MV-4-11 (cell line): ENCODE results near the gene PPHLN1.
"Not testable (repeated sequence)": the region's sequence is repeated elsewhere in the genome, so short reads cannot be mapped to it uniquely, and the experiment has no call there.

Source experiments
- DNase-seq: peaks from one replicate; lab custom pipeline; 2025; lab: John Stamatoyannopoulos, UW

Gene PPHLN1

DNA sequence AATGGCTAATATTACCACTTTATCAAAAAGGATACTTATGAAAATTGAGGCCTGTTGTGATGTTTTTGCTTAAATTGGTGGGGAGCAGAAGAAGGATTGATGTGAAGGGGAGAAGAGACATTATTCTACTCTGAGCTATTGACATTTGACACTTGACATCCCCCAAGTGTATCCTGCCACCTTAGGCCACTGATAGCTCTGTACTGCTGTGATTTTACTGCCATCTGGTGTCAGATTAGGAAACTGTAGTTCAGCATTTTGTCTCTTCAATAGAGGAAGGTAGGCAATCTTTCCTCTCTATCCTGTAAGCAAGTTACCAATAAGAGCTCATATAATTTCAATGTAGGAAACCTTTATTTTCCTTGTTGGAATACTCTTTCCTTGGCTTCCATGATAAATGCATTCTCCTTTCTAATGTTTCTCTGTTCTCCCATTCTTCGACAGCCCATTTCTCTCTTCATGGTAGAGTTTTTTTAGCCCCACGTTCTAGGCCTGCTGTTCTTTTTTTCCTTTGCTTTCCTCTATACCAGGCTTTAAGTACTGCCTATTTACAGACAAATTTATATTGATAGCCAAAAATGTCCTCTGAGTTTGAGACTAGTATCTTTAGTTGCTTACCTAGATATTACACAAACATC lies 46.3 kb downstream of the PPHLN1 start:
- DNase-seq = peak; percentile 66

DNA sequence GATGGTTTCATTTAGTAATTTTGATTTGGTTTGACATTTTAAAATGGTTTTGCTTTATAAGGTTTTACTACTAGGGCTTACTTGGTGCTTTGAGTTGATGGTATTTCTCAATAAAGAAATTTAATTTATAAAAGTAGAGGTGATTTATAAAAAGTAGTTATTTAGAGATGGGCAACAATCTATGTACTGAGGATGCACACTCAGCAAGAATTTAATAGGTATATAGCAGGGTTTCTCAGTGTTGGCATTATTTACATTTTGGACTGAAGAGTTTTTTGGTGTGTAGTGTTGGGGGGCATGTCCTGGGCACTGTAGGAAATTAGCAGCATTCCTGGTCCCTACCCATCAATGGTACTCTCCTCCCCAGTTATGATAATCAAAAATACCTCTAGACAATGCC lies 47.7 kb downstream of the PPHLN1 start:
- no peak for DNase-seq

DNA sequence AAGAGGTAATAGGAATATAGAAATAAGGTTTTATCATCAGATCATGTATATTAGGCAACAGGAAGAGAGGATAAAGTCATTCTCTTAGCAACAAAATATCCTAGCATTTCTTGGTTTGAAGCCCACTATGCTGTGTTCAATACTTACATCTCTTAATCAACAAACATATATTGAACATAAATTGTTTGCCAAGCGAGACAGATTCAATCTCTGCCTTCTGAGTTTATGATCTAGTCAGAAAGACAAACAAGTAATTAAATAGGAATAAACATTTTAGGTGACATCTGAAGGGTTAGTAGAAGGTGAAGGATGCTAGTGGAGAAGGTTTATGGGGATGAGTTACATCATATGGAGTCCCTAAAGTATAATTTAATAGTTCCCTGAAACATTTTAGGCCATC lies 54.8 kb downstream of the PPHLN1 start:
- no peak for DNase-seq

DNA sequence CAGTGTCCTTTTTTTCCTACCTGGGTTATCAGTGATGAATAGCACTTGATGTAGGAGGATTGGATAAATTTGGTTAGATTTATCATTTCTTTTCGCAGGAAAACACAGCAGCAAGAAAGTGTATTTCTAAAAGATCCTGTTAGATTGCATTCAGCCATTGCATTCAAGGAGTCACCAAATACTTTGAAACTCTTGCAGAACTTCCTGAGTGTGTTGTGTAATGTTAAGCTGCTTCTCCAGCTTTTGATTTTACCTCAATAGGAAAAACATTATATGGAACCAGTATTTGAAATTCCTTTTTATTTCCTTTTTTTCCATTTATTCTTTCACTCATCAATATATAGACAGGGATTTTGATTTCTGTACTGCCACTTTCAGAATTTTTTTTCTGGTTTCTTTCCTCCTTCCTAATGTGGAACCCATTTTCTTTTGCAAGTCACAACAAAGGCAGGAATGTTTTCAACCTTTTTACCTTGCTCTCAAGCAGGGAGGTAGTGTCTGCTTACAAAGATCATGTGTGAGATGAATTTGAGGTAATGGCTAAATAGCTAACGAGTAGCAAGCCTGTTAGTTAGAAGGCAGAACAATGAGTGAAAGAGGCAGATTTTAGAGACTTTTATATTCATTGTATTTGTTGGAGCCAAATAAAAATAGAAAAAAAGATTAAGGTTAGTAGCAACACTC lies 56.2 kb downstream of the PPHLN1 start:
- peak; percentile 49 for DNase-seq

GRCh38 chr12:42385326-42385841 lies 59.4 kb downstream of the PPHLN1 start:
- DNase-seq = no peak

DNA sequence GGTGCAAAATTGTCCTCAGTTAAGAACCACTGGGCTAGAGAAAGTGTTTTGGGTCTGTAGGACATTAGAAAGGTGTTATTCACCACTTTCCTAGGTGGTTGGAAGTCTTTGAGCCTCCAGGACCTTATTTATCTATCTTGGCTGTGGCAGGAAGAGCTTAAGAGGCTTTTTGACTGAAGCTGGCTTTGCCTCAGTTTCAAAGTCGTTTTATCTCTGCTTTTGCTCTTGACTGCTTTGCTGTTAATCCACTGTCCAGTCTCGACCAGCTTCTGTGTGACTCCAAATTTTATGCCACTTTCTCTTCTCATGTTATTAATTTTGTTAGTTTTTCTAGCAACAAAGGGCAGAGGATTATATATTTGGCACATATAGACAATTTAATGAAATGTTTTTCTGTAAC lies 60.3 kb downstream of the PPHLN1 start:
- DNase-seq = no peak

DNA sequence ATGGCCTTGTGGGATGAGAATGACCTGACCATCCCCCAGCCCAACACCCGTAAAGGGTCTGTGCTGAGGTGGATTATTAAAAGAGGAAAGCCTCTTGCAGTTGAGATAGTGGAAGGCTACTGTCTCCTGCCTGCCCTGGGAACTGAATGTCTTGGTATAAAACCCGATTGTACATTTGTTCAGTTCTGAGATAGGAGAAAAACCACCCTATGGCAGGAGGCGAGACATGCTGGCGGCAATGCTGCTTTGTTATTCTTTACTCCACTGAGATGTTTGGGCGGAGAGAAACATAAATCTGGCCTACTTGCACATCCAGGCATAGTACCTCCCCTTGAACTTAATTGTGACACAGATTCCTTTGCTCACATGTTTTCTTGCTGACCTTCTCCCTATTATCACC lies 62.1 kb downstream of the PPHLN1 start:
- not testable (repeated sequence) for DNase-seq

GRCh38 chr12:42394429-42394828 lies 68.5 kb downstream of the PPHLN1 start:
- no peak for DNase-seq

DNA sequence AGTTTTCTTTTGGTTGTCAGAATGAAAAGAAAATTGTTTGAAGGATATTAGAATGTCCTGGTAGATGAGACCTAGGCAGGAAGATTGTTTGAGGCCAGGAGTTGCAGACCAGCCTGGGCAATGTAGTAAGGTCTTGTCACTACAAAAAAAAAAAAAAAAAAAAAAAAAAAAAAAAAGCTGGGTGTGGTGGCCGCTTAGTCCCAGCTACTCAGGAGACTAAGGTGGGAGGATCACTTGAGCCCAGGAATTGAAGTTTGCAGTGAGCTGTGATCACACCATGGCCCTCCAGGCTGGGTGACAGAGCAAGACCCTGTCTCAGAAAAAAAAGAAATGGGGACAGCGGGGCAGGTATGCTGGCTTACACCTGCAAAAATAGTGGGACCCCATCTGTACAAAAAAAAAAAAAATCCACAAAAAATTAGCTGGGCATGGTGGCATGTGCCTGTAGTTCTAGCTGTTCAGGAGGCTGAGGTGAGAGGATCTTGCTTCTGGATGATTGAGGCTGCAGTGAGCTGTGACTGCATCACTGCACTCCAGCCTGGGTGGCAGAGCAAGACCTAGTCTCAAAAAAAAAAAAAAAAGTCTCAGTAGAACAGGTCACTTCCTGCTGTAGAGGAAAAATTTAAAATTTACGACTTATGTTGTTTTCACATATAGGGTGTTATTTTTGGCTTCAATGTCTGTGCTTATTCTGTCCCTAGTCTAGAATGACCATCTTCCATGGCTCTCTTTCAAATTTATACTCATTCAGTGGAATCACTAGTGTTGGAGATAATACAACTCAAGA lies 70.7 kb downstream of the PPHLN1 start:
- DNase-seq = no peak

- DNase-seq = no peak
Observed at GRCh38 chr12:42402821-42403411, 76.9 kb downstream of the PPHLN1 start.

DNA sequence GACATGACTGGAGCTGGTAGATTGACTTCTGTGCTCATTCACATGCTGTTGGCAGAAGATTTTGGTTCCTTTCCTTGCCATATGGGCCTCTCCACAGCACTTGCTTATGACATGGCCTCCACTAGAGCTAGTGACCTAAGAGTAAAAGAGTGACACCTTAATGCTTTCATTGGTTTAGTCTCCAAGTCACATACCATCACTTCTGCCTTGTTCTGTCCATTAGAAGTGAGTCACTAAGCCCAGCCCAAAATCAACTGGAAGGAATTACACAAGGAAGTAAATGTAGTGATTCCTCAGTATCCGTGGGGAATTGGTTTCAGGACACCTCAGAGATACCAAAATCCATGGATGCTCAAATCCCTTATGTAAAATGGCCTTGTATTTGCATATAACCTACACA lies 81.3 kb downstream of the PPHLN1 start:
- DNase-seq = no peak

- no peak for DNase-seq
Observed at GRCh38 chr12:42409471-42409870, 83.5 kb downstream of the PPHLN1 start.

DNA sequence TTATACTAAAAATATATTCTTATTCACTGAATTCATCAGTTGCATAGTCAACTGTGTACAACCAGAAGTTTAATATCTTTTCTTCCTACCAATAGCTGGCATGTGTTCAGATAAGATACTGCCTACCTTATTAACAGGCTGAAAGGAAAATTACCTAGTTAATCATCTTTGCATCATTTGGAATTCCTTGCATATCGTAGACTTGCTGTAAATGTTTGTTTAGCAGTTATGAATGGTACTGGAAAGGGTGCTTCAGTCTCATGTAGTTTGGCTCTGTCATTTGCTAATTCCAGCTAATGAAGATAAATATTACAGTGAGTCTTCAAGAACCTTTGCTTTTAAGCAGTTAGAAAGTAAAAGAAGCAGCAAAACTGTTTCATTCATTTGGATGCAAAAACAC lies 84.4 kb downstream of the PPHLN1 start:
- no peak for DNase-seq

DNA sequence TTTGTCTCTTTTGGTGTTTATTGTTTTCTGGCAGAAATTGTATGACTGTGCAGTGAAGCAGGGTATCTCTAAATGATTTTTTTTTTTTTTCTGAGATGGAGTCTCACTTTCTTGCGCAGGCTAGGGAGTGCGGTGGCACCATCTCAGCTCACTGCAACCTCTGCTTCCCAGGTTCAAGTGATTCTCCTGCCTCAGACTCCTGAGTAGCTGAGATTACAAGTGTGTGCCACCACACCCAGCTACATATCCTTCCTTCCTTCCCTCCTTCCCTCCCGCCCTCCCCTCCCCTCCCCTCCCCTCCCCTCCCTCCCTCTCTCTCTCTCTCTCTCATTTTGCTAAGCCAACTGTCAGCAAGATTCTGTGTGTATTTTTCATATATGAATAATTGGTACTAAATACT lies 94.4 kb downstream of the PPHLN1 start:
- no peak for DNase-seq

DNA sequence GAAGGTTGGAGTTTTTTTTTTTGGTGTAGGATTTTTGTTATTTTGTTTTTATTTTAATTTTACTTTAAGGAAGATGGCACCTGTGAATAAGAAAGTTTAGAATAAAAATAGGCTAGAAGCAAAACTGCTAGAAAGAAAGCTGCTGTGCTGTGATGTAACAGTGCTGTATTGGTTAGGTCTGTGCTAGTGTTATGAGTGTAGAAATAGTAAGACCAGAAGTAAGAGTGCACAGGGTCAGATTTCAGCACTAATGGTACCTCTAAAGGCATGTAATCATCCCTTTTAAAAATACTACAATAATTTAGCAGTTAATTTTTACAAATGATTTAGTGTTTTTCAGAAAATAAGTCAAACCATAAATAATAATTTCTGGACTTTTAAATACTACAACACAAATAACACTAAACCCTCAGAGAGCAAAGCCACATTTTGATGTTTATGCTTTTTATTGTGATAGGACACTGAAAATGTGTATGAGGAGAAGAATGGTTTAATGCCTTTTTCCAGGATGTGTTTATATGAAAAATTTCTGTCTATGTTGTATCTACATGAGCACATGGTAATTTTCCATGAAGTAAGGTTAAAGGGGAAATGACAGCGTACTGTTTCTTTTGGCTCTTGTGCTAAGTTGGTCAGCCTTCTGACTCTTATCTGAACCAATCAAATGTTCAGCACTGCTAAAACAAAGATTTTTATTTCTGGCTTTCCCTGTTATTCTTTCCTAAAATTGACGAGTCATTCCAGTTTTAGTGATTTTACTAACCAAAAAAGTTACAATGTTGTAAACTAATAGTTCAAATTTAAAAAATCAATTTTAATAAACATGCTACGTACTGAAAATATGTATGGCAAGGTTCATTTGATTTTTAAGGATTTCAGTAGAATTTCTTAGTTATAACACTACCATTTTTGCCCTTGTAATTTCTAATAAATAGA lies 96.1 kb downstream of the PPHLN1 start:
- DNase-seq = peak; percentile 23

DNA sequence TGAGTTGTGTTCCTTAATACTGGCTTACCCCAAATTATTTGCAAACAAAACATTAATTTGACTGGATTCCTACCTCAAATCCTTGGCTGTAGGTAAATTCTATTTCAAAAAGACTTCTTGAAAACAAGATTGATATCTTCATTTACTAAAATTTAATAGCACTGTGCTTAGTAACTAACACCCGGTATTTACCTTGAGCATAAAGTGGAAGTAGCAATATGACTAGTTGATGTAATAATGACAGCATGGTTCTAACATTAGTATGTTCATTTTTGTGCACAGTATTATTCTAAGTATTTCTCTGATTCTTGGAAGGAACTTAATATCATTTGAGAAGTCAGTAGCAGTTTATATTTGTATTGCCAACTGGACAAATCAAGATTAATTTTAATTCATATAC lies 96.8 kb downstream of the PPHLN1 start:
- no peak for DNase-seq

- no peak for DNase-seq
Observed at GRCh38 chr12:42426746-42427145, 100.8 kb downstream of the PPHLN1 start.

- DNase-seq = no peak
Observed at GRCh38 chr12:42428850-42429249, 102.9 kb downstream of the PPHLN1 start.

GRCh38 chr12:42432517-42433140 lies 106.7 kb downstream of the PPHLN1 start:
- no peak for DNase-seq

GRCh38 chr12:42440608-42441007 lies 114.6 kb downstream of the PPHLN1 start:
- no peak for DNase-seq

DNA sequence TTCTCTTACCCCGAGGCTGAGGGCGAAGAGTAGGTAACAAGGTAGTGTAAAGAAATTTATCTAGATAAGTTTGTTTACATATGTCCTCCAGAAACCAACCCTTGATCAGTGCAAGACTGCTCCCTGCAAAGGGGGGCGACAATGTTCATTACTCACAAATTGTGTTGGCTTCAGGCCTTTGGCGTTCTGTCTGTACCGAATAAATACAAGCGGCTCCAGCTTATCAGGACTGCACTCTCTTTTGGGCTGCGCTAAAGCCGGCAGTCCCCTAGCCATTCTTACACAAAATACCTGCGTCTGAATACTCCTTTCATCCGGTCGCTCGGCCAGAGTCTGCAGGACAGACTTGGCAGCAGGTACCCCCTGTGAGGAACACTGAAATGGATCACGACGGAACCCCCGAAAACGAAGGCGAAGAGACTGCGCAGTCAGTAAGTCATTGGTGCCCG lies 116.4 kb downstream of the PPHLN1 start:
- no peak for DNase-seq
